Caki2 (cell line): Measurements from ENCODE around the gene ROBO4. TPM values are rescaled to one million over a fixed set of nuclear protein-coding genes. Genes with fewer than 3 reads are reported as not detected.

Experiments
- DNase-seq: peaks from one replicate; pipeline ENCODE4 v3.0.0-alpha.2; 2015; ENCODE audit warnings: low read depth
- in situ Hi-C: cut with HindIII; loops from 2 replicates; pipeline ENCODE4 v1.10.0; 2016; ENCODE audit warnings: low sequenced_read_pairs, low pct_unique_long_range_greater_than_20kb, mixed read lengths
- total RNA-seq: library from RNA; depleted of rRNA; stranded (reverse); fragments of >200 nt; shearing (Covaris generic); gene quantifications from 2 replicates; pipeline ENCODE4 v1.2.3, GENCODE V29; 2014; ENCODE audit warnings: low replicate concordance

ROBO4 gene
- total RNA-seq, 1 experiment from 2014 or later, result not detected

- in situ Hi-C loops, result no loop called here
- no peak for DNase-seq
Measured at GRCh38 chr11:124893781-124894401, 3.8 kb downstream of the ROBO4 start.

GRCh38 chr11:124892750-124893454, 4.8 kb downstream of the ROBO4 start:
- in situ Hi-C loops, result no loop called here
- no peak for DNase-seq

- no peak for DNase-seq
- in situ Hi-C loops, result no loop called here
Measured at GRCh38 chr11:124892146-124892545, 5.5 kb downstream of the ROBO4 start.

- in situ Hi-C loops, result no loop called here
- DNase-seq, result no peak
Measured at GRCh38 chr11:124891373-124891861, 6.2 kb downstream of the ROBO4 start.

- DNase-seq, result no peak
- in situ Hi-C loops, result no loop called here
Measured at GRCh38 chr11:124890683-124891372, 6.8 kb downstream of the ROBO4 start.

- DNase-seq, result no peak
- in situ Hi-C loops, result no loop called here
Measured at GRCh38 chr11:124890151-124890550, 7.5 kb downstream of the ROBO4 start.

GRCh38 chr11:124889191-124890091, 8.2 kb downstream of the ROBO4 start:
- in situ Hi-C loops, result no loop called here
- no peak for DNase-seq

DNA sequence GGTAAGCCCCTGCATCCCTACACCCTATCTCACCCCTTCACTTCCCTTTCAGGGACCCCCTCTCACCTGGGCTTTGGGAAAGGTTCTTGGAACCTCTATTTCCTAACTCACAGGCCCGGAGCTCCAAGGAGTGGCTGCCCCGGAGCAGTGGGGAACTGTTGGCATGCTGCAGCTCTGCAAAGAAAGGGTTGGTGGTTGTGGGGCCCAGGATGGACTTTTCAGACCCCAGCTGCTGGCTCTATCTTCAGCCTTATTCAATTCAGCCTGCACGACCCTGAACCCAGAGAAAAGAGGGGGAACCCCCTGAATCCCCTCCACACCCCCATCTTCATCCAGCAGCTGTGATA, 10.0 kb downstream of the ROBO4 start:
- DNase-seq, result no peak
- in situ Hi-C loops, result no loop called here

DNA sequence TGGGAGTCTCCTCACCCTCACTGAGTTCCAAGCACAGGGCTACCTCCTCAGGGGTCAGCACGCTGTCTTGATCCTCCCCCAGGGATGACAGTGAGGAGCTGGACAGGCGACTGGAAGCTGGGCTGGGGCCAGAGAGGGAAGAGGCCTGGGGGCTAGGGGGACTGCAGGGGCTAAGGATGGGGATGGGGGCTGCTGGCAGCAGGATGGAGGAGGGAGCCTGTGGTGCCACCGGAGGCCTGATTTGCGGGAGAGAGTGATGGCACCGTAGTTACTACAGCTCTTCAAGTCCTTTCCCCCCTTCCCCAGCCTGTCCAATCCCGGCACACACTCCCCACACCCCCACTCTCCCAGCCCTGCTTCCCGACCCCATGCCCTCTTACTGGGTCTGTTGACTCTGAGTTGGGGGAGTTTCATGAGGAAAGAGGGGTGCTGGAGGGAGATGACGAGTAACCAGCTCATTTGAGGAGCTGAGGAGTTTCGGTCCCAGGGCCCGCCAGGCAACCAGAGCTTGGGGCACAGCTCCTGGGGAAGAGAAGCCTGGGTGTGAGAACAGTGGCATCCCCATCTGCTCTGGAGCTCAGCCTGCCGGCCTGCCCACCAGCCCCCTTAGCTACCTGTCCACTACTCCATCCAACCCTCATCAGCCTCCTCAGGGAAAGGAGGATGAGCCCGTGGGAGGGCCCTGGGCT, 10.5 kb downstream of the ROBO4 start:
- in situ Hi-C loops, result no loop called here
- DNase-seq, result no peak

DNA sequence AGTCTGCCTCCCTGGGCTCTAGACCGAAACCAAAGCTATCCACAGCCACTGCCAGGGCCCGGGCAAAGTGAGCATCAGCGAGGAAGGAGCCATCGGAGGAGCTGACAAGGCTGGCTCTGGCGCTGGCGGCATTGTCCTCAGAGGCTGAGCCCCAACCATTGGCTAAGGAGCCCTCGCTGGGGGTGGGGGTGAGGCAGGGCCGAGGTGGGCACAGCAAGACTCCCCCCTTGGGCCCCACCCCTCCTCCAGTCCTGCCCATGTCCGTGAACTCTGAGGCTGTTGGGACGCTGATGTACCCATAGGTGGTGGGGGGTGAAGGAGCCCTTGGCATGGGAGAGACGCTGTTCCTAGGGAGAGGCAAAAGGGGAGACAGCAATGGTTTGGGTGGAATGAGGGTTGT, 11.2 kb downstream of the ROBO4 start:
- in situ Hi-C loops, result no loop called here
- no peak for DNase-seq

GRCh38 chr11:124884869-124885479, 12.7 kb downstream of the ROBO4 start:
- in situ Hi-C loops, result no loop called here
- DNase-seq, result no peak

DNA sequence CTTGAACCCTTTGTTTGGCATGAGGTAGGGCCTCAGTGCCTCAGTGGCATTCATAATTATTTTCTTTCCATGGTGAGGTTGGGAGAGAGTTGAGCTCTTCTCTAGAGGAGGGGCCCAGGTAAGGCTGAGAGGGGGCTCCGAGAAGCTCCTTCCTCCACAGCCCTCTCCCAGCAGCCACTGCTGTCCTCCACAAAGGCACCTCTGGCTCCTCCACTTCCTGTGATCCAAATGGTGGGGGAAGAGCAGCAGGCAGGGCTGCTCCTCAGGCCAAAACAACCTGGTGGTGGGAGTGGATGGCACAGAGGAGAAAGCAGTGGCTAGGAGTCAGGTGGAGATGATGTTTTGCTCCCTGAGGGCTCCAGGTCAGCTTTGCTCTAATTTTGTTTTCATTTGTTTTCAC, 13.3 kb downstream of the ROBO4 start:
- in situ Hi-C loops, result no loop called here
- no peak for DNase-seq

GRCh38 chr11:124882339-124883071, 15.2 kb downstream of the ROBO4 start:
- in situ Hi-C loops, result no loop called here

DNA sequence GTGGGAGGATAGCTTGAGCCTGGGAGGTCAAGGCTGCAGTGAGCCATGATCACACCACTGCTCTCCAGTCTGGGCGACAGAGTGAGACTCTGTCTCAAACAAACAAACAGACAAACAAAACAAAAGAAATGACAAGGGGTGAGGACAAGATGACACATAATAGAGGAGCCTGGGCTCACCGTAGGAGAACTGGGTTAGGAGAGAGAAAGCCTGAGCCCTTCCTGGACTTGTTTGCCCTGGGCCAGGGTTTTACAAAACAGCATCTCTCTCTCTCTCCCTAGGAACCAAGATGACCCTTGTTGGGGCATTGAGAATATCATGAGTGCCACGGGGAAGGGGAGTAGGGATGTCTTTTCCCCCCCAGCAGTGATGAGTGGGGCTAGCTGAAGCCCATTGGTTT, 16.7 kb downstream of the ROBO4 start:
- no peak for DNase-seq
- in situ Hi-C loops, result no loop called here

More at GRCh38 chr11:124882339-124883071, 15.2 kb downstream of the ROBO4 start:
- no peak for DNase-seq

GRCh38 chr11:124880290-124880611, 17.4 kb downstream of the ROBO4 start:
- in situ Hi-C loops, result no loop called here

GRCh38 chr11:124879493-124880289, 18.0 kb downstream of the ROBO4 start:
- DNase-seq, result no peak
- in situ Hi-C loops, result no loop called here

More at GRCh38 chr11:124880290-124880611, 17.4 kb downstream of the ROBO4 start:
- no peak for DNase-seq
